Neuronal stem cell (in vitro differentiated cells): ENCODE measurements around the gene HOXD9.

Experiments used
- DNase-seq: peaks from one replicate; pipeline ENCODE4 v3.0.0-alpha.2; 2013; ENCODE audit warnings: low spot score
- H2AFZ ChIP-seq: one replicate; pipeline ENCODE4 v1.6.1; 2013; ENCODE audit warnings: mild to moderate bottlenecking, low read length, inconsistent platforms
- H2AK5ac ChIP-seq: 2 replicates; pipeline ENCODE4 v1.6.1; 2013; ENCODE audit warnings: low read depth, mild to moderate bottlenecking, inconsistent platforms, low read length, moderate library complexity, mixed read lengths
- H2BK120ac ChIP-seq: 2 replicates; pipeline ENCODE4 v1.6.1; 2013; ENCODE audit warnings: low read depth, mild to moderate bottlenecking, inconsistent platforms, low read length, moderate library complexity, mixed read lengths
- H2BK12ac ChIP-seq: one replicate; pipeline ENCODE4 v1.6.1; 2013; ENCODE audit warnings: low read length, inconsistent platforms
- H2BK15ac ChIP-seq: 2 replicates; pipeline ENCODE4 v1.6.1; 2013; ENCODE audit warnings: mild to moderate bottlenecking, low read length, inconsistent platforms, mixed read lengths
- H2BK5ac ChIP-seq: one replicate; pipeline ENCODE4 v1.6.1; 2013; ENCODE audit warnings: inconsistent platforms, mild to moderate bottlenecking, low read length, moderate library complexity
- H3K14ac ChIP-seq: one replicate; pipeline ENCODE4 v1.6.1; 2013; ENCODE audit warnings: low read length, inconsistent platforms
- H3K18ac ChIP-seq: 2 replicates; pipeline ENCODE4 v1.6.1; 2013; ENCODE audit warnings: low read length, inconsistent platforms
- H3K23ac ChIP-seq: 2 replicates; pipeline ENCODE4 v1.6.1; 2013; ENCODE audit warnings: low read depth, mild to moderate bottlenecking, mixed read lengths, low read length, inconsistent platforms; ENCODE audit not compliant: poor library complexity
- H3K27ac ChIP-seq: replicated peaks from 3 replicates; pipeline ENCODE4 v1.5.1; 2013; ENCODE audit warnings: low read length, inconsistent platforms
- H3K27me3 ChIP-seq, 3 experiments: 2 replicates each; pipeline ENCODE4 v1.6.1; 2013; ENCODE audit warnings: low read length in 3 of 3, mild to moderate bottlenecking in 2 of 3, inconsistent platforms in 1 of 3, low read depth in 1 of 3, mixed read lengths in 1 of 3, moderate library complexity in 1 of 3; ENCODE audit not compliant: control insufficient read depth in 3 of 3, insufficient read depth in 3 of 3
- H3K36me3 ChIP-seq, 2 donors: replicated peaks in 1 of 2; 2 replicates each; pipeline ENCODE4 v1.6.1; 2013; ENCODE audit warnings: low read length in 2 of 2; ENCODE audit not compliant: control insufficient read depth in 2 of 2, insufficient read depth in 2 of 2
- H3K4ac ChIP-seq: 2 replicates; pipeline ENCODE4 v1.6.1; 2013; ENCODE audit warnings: inconsistent platforms, mild to moderate bottlenecking, low read length, moderate library complexity
- H3K4me1 ChIP-seq, 2 donors: 1 replicate in 1 of 2; 2 replicates in 1 of 2; pipeline ENCODE4 v1.6.1; 2013; ENCODE audit warnings: low read length in 2 of 2, low read depth in 1 of 2; ENCODE audit not compliant: control insufficient read depth in 2 of 2, insufficient read depth in 1 of 2
- H3K4me2 ChIP-seq: one replicate; pipeline ENCODE4 v1.6.1; 2013; ENCODE audit warnings: mild to moderate bottlenecking, low read length, inconsistent platforms; ENCODE audit not compliant: insufficient read depth, poor library complexity, severe bottlenecking
- H3K4me3 ChIP-seq, 2 donors: 2 replicates each; pipeline ENCODE4 v1.5.1; 2013; ENCODE audit warnings: low read length in 2 of 2, mild to moderate bottlenecking in 2 of 2, inconsistent platforms in 1 of 2, moderate library complexity in 1 of 2
- H3K79me1 ChIP-seq: one replicate; pipeline ENCODE4 v1.6.1; 2013; ENCODE audit warnings: low read depth, mild to moderate bottlenecking, inconsistent platforms, low read length, moderate library complexity
- H3K9ac ChIP-seq: one replicate; pipeline ENCODE4 v1.6.1; 2013; ENCODE audit warnings: mild to moderate bottlenecking, low read depth, low read length, inconsistent platforms; ENCODE audit not compliant: poor library complexity
- H3K9me3 ChIP-seq, 2 donors: replicated peaks in 1 of 2; 2 replicates each; pipeline versions ENCODE3 to v1.6.1; 2013; ENCODE audit warnings: low read length in 2 of 2, mild to moderate bottlenecking in 2 of 2, inconsistent platforms in 1 of 2, low read depth in 1 of 2, mixed read lengths in 1 of 2, moderate library complexity in 1 of 2; ENCODE audit not compliant: control insufficient read depth in 2 of 2, insufficient read depth in 1 of 2
- H4K8ac ChIP-seq: one replicate; pipeline ENCODE4 v1.6.1; 2013; ENCODE audit warnings: low read depth, mild to moderate bottlenecking, inconsistent platforms, low read length, moderate library complexity
- H4K91ac ChIP-seq: one replicate; pipeline ENCODE4 v1.6.1; 2013; ENCODE audit warnings: low read length, low read depth, mild to moderate bottlenecking, inconsistent platforms; ENCODE audit not compliant: poor library complexity
- WGBS, 2 donors: extraction: QIAGEN DNeasy Blood & Tissue Kit; methylation state at CpG; one replicate each; pipeline ENCODE4 v1.1.7; 2013; ENCODE audit warnings: missing lambda C conversion rate in 2 of 2, mixed read lengths in 1 of 2; ENCODE audit not compliant: insufficient read length in 2 of 2, insufficient replicate concordance in 1 of 2; ENCODE audit errors: extremely low coverage in 2 of 2; 5-methylcytosine and 5-hydroxymethylcytosine counted together

The HOXD9 gene

GRCh38 chr2:176114930-176115625, 7.4 kb upstream of the HOXD9 start:
- no peak overlapping the region for H4K91ac ChIP-seq
- no peak overlapping the region for H2BK5ac ChIP-seq
- H3K14ac ChIP-seq, result no peak overlapping the region
- no peak overlapping the region for H3K27ac ChIP-seq
- WGBS, 2 donors, result no CpG with 5 or more reads among the region's 16 CpGs
- no peak overlapping the region for H3K23ac ChIP-seq
- no peak overlapping the region for H2BK15ac ChIP-seq
- no peak for DNase-seq
- H3K4ac ChIP-seq, result no peak overlapping the region
- H3K4me1 ChIP-seq, result no peaks in the 10 kb centered on the region
- no peak overlapping the region for H3K4me2 ChIP-seq
- peaks cover 5 to 7% of the 10 kb centered on the region in 2 donors for H3K9me3 ChIP-seq
- H3K18ac ChIP-seq, result no peak overlapping the region
- no peak overlapping the region for H2BK12ac ChIP-seq
- no peak overlapping the region for H4K8ac ChIP-seq
- H2AFZ ChIP-seq, result no peak overlapping the region
- no peaks in the 10 kb centered on the region for H3K36me3 ChIP-seq
- no peak overlapping the region for H2BK120ac ChIP-seq
- no peak overlapping the region for H2AK5ac ChIP-seq
- H3K4me3 ChIP-seq, result no peak overlapping the region
- no peak overlapping the region for H3K9ac ChIP-seq
- no peaks in the 10 kb centered on the region for H3K79me1 ChIP-seq
- H3K27me3 ChIP-seq, result peaks cover 44 to 99% (median 96%) of the 10 kb centered on the region in 3 experiments

GRCh38 chr2:176115883-176116813, 6.4 kb upstream of the HOXD9 start, which contains the start of gene HOXD10:
TSS of gene HOXD10 (plus strand) at chr2:176116778. CDS start at chr2:176116834, 56 bp downstream.
- no peak within 1 kb of the TSS for H3K23ac ChIP-seq
- no peak within 1 kb of the TSS for H4K8ac ChIP-seq
- H3K14ac ChIP-seq, result no peak within 1 kb of the TSS
- no peaks in the 10 kb centered on the region for H3K36me3 ChIP-seq
- no peak for DNase-seq
- no CpG with 5 or more reads among the region's 66 CpGs for whole genome bisulfite sequencing, 2 donors
- no peak within 1 kb of the TSS for H2AK5ac ChIP-seq
- no peak within 1 kb of the TSS for H3K27ac ChIP-seq
- H3K4ac ChIP-seq, result no peak within 1 kb of the TSS
- peak within 1 kb of the TSS; percentile 49 for H2AFZ ChIP-seq
- no peak within 1 kb of the TSS for H3K9ac ChIP-seq
- peaks cover 5 to 7% of the 10 kb centered on the region in 2 donors for H3K9me3 ChIP-seq
- no peaks in the 10 kb centered on the region for H3K79me1 ChIP-seq
- no peak within 1 kb of the TSS for H2BK5ac ChIP-seq
- no peak within 1 kb of the TSS for H3K18ac ChIP-seq
- H3K4me3 ChIP-seq, result no peak within 1 kb of the TSS
- H2BK12ac ChIP-seq, result no peak within 1 kb of the TSS
- peak within 1 kb of the TSS; percentile 13 for H3K4me2 ChIP-seq
- no peak within 1 kb of the TSS for H4K91ac ChIP-seq
- H3K4me1 ChIP-seq, result no peaks in the 10 kb centered on the region
- H2BK15ac ChIP-seq, result no peak within 1 kb of the TSS
- peaks cover 53 to 99% (median 96%) of the 10 kb centered on the region in 3 experiments for H3K27me3 ChIP-seq
- H2BK120ac ChIP-seq, result no peak within 1 kb of the TSS

- H2BK120ac ChIP-seq, result no peak overlapping the region
- H3K18ac ChIP-seq, result no peak overlapping the region
- H2BK15ac ChIP-seq, result no peak overlapping the region
- H4K91ac ChIP-seq, result no peak overlapping the region
- H3K4me1 ChIP-seq, result no peaks in the 10 kb centered on the region
- H3K14ac ChIP-seq, result no peak overlapping the region
- WGBS, 2 donors, result no CpG with 5 or more reads among the region's 40 CpGs
- peaks cover 59 to 99% (median 96%) of the 10 kb centered on the region in 3 experiments for H3K27me3 ChIP-seq
- DNase-seq, result no peak
- H3K36me3 ChIP-seq, result no peaks in the 10 kb centered on the region
- H2BK12ac ChIP-seq, result no peak overlapping the region
- peaks cover 5 to 7% of the 10 kb centered on the region in 2 donors for H3K9me3 ChIP-seq
- H3K27ac ChIP-seq, result no peak overlapping the region
- H3K4ac ChIP-seq, result no peak overlapping the region
- H3K23ac ChIP-seq, result no peak overlapping the region
- no peak overlapping the region for H3K9ac ChIP-seq
- no peak overlapping the region for H3K4me2 ChIP-seq
- no peaks in the 10 kb centered on the region for H3K79me1 ChIP-seq
- H2AFZ ChIP-seq, result no peak overlapping the region
- no peak overlapping the region for H2AK5ac ChIP-seq
- H3K4me3 ChIP-seq, result no peak overlapping the region
- H2BK5ac ChIP-seq, result no peak overlapping the region
- H4K8ac ChIP-seq, result no peak overlapping the region
Measured at GRCh38 chr2:176117162-176117822, 5.2 kb upstream of the HOXD9 start.
